Testis (tissue), 2 donors: ENCODE data around the gene LRRN2.
A peak's percentile ranks its signal among the peaks of the same experiment; 100 is the strongest.

Experiments used
- POLR2A ChIP-seq: fragments of 450-650 bp; IDR thresholded peaks from one replicate; pipeline ENCODE4 v1.6.1; 2017; ENCODE audit warnings: antibody characterized with exemption, mild to moderate bottlenecking, moderate library complexity
- TF ChIP-seq, protein P1 (sequence below), 3 experiments: fragments of 450-650 bp in 2 of 3; fragments of 200-600 bp in 1 of 3; sonication (generic) in 1 of 3; IDR thresholded peaks; one replicate each; pipeline ENCODE4 v1.5.1; 2016 to 2019; ENCODE audit warnings: antibody characterized with exemption in 3 of 3, mild to moderate bottlenecking in 2 of 3, moderate library complexity in 1 of 3

DNA sequence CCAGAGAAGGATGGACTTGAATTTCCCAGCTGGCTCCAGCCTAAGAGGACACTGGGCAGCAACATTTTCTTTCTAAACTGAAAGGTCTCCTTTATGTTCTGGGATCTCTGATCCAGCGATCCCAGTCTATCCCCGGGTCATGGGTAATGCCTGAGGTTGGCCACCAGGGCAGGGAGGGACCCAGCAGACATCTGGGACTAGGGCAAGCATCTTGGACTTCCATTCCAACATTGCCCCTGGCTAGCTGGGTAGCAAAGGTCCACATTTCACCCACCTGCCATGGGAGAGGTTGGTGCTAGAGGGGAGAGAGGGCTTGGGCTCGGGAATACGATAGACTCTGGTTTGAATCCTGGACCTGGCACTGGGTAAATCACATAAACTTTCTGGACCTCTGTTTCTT lies 84.6 kb downstream of the LRRN2 start:
- TF ChIP-seq, protein P1, sequence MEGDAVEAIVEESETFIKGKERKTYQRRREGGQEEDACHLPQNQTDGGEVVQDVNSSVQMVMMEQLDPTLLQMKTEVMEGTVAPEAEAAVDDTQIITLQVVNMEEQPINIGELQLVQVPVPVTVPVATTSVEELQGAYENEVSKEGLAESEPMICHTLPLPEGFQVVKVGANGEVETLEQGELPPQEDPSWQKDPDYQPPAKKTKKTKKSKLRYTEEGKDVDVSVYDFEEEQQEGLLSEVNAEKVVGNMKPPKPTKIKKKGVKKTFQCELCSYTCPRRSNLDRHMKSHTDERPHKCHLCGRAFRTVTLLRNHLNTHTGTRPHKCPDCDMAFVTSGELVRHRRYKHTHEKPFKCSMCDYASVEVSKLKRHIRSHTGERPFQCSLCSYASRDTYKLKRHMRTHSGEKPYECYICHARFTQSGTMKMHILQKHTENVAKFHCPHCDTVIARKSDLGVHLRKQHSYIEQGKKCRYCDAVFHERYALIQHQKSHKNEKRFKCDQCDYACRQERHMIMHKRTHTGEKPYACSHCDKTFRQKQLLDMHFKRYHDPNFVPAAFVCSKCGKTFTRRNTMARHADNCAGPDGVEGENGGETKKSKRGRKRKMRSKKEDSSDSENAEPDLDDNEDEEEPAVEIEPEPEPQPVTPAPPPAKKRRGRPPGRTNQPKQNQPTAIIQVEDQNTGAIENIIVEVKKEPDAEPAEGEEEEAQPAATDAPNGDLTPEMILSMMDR (IDR thresholded peaks at IDR 0.05): peak in 1 of 3 experiments; percentile 16
- no peak for TF ChIP-seq POLR2A
